HG02588 (cell line): ENCODE results near the gene SNX27.
"Not testable (repeated sequence)": the region's sequence is repeated elsewhere in the genome, so short reads cannot be mapped to it uniquely, and the experiment has no call there.

Source experiments
- ATAC-seq: cut with Tn5 transposase; IDR thresholded peaks from one replicate; pipeline ENCODE4 v1.9.1; 2021; ENCODE audit warnings: mild to moderate bottlenecking, moderate library complexity; ENCODE audit not compliant: unreplicated experiment

SNX27 gene

GRCh38 chr1:151602550-151602949 lies 9.3 kb upstream of the SNX27 start:
- not testable (repeated sequence) for ATAC-seq

GRCh38 chr1:151604291-151604690 lies 7.6 kb upstream of the SNX27 start:
- no peak for ATAC-seq

GRCh38 chr1:151606384-151606783 lies 5.5 kb upstream of the SNX27 start:
- no peak for ATAC-seq

GRCh38 chr1:151606857-151607256 lies 5.0 kb upstream of the SNX27 start:
- no peak for ATAC-seq

GRCh38 chr1:151610142-151610541 lies 1.7 kb upstream of the SNX27 start:
- no peak for ATAC-seq

- no peak for ATAC-seq
Measured at GRCh38 chr1:151611288-151611790, 511 bp upstream of the SNX27 start.

GRCh38 chr1:151612501-151613281 lies 841 bp downstream of the SNX27 start:
- peak; percentile 16 for ATAC-seq

GRCh38 chr1:151613282-151613780 lies 1.5 kb downstream of the SNX27 start:
- no peak for ATAC-seq

GRCh38 chr1:151615711-151616504 lies 4.1 kb downstream of the SNX27 start:
- no peak for ATAC-seq

GRCh38 chr1:151616505-151616849 lies 4.6 kb downstream of the SNX27 start:
- ATAC-seq = no peak

GRCh38 chr1:151618003-151618402 lies 6.2 kb downstream of the SNX27 start:
- no peak for ATAC-seq

GRCh38 chr1:151618470-151618869 lies 6.6 kb downstream of the SNX27 start:
- ATAC-seq = no peak

GRCh38 chr1:151618996-151619395 lies 7.1 kb downstream of the SNX27 start:
- not testable (repeated sequence) for ATAC-seq

GRCh38 chr1:151619489-151620093 lies 7.7 kb downstream of the SNX27 start:
- no peak for ATAC-seq

- no peak for ATAC-seq
Measured at GRCh38 chr1:151620286-151620685, 8.4 kb downstream of the SNX27 start.

- ATAC-seq = no peak
Measured at GRCh38 chr1:151621351-151621750, 9.5 kb downstream of the SNX27 start.

- ATAC-seq = no peak
Measured at GRCh38 chr1:151624783-151625182, 12.9 kb downstream of the SNX27 start.

- ATAC-seq = no peak
Measured at GRCh38 chr1:151626740-151627334, 15.0 kb downstream of the SNX27 start.

GRCh38 chr1:151629278-151629677 lies 17.4 kb downstream of the SNX27 start:
- ATAC-seq = no peak

- ATAC-seq = no peak
Measured at GRCh38 chr1:151635479-151636072, 23.7 kb downstream of the SNX27 start.
